Skin of body (tissue), 2 donors: Measurements from ENCODE around the gene GPR132. TPM values are rescaled to one million over a fixed set of nuclear protein-coding genes. Genes with fewer than 3 reads are reported as not detected.
A peak's percentile ranks its signal among the peaks of the same experiment; 100 is the strongest.
"Not testable (repeated sequence)": the region's sequence is repeated elsewhere in the genome, so short reads cannot be mapped to it uniquely, and the experiment has no call there.

Source experiments
- DNase-seq: peaks from one replicate; lab custom pipeline; 2025; lab: John Stamatoyannopoulos, UW
- total RNA-seq: library from RNA; depleted of rRNA; stranded (reverse); fragments of >200 nt; gene quantifications from one replicate; pipeline ENCODE4 v1.2.3, GENCODE V29; 2014

The GPR132 gene, protein sequence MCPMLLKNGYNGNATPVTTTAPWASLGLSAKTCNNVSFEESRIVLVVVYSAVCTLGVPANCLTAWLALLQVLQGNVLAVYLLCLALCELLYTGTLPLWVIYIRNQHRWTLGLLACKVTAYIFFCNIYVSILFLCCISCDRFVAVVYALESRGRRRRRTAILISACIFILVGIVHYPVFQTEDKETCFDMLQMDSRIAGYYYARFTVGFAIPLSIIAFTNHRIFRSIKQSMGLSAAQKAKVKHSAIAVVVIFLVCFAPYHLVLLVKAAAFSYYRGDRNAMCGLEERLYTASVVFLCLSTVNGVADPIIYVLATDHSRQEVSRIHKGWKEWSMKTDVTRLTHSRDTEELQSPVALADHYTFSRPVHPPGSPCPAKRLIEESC
- total RNA-seq, result 1.6 TPM

DNA sequence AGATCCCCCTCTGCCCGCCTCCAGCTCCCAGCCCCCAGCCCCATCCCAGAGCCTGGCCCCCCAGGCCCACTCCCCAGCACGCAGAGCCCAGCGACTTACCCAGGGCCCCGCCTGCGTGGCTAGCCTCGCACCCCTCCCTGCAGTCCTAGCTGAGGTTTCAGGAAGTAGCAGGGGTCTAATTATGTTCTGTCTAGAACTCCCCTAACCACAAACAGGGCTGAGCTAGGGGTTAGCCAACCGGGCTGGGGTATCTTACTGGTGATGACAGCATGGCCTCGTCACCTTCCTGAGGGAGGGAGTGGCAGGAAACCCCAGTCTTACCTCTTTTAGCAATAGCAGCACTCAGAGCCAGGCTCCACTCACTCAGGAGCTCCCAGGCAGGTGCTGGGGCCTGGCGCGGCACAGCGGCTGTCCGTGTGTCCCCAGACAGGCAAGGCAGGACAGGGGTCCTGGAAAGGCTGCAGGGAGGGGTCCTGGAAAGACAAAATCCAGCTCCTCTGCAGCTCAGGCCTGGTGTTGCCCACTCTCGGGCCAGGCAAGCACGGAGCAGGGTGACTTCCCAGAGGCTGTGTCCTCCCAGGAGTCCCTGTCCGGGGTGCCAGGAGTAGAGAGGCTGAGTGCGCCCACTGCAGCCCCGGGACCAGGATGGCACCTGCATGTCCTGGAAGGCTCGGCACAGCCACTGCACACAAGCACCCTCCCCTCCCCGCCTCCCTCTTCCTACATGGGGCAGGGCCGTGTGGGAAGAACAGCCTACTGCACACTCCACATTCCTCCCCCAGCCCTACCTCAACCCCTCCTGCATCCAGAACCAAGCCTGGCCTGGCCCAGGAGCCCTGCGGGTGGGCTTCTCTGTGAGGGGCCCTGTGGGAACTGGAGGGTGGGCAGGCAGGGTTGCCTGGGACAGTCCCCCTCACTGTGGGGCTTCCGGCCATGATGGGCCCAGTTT lies at the start of gene GPR132:
TSS of gene GPR132 (minus strand) at position 151 of the 949 bp plus-strand sequence. CDS start 10,010 bp downstream, outside the sequence.
- no peak for DNase-seq

DNA sequence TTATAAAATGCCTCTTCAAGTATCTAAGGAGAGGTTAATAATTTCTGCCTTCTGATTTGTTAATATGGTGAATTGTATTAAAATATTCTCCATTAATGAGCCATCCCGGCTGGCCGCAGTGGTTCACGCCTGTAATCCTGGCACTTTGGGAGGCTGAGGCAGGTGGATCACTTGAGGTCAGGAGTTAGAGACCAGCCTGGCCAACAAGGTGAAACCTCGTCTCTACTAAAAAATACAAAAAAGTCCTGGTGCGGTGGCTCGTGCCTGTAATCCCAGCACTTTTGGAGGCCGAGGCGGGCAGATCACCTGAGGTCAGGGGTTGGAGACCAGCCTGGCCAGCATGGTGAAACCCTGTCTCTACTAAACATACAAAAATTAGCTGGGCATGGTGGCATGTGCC lies 44.0 kb upstream of the GPR132 start:
- not testable (repeated sequence) for DNase-seq

DNA sequence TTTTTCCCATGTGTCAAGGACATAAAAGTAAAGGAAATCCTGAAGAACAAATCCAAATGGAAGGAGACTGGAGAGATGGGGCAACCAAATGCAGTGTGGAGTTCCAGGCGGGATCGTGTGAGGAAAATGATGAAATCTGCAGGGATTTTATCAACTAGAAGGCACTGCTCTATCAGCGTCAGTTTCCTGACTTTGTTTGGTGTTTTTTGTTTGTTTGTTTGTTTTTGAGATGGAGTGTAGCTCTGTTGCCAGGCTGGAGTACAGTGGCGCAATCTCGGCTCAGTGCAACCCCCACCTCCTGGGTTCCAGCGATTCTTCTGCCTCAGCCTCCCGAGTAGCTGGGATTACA lies 43.3 kb upstream of the GPR132 start:
- no peak for DNase-seq

DNA sequence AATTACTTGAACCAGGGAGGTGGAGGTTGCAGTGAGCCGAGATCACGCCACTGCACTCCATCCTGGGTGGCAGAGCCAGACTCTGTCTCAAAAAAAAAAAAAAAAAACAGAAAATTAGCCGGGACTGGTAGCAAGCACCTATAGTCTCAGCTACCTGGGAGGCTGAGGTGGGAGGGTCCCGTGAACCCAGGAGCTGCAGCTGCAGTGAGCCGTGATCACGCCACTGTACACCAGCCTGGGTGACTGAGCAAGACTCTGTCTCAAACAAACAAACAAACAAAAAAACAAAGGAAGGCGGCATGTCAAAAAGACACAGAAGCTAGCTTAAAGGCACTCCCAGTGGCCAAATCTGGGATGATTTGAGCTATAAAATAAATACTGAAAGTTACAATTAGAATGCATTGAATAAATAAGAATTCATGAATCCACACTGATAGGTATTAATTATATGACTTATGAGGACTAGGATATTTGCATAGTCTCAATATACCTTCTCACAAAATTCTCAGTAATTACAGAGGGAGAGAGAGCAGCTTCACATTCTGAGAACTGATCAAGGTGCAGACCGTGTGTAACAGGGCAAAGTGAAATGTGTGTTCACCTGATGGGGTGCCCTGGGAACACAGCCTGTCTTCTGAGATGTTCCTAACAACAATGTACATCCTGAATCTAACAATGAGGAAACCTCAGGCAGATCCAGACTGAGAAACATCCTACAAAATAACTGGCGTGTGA lies 42.7 kb upstream of the GPR132 start:
- DNase-seq, result no peak

DNA sequence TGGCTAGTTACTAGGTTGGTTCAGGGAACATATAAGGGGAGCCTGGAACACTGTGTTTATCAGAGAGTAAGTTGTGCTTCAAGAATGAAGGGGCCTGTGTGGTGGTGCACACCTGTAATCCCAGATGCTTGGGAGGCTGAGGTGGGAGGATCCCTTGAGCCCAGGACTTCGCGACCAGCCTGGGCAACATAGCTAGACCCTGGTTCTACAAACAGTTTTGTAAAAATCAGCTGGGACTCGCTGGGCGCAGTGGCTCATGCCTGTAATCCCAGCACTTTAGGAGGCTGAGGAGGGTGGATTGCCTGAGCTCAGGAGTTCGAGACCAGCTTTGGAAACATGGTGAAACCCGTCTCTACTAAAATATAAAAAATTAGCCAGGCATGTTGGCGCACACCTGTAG lies 42.1 kb upstream of the GPR132 start:
- DNase-seq, result no peak

DNA sequence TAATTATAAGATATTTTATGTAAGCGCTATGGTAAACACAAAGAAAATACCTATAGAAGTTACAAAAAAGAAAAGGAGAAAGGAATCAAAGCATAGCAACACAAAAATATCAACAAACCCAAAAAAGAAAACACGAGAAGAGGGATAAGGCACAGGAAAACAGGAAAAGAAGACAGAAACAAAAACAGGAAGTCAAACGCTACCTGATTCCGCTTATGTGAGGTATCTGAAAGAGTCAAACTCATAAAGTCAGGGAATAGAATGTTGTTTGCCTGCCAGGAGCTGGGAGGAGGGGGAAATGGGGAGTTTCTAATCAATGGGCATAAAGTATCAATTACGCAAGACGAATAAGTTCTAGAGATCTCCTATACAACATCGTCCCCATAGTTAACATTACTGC lies 39.9 kb upstream of the GPR132 start:
- no peak for DNase-seq

DNA sequence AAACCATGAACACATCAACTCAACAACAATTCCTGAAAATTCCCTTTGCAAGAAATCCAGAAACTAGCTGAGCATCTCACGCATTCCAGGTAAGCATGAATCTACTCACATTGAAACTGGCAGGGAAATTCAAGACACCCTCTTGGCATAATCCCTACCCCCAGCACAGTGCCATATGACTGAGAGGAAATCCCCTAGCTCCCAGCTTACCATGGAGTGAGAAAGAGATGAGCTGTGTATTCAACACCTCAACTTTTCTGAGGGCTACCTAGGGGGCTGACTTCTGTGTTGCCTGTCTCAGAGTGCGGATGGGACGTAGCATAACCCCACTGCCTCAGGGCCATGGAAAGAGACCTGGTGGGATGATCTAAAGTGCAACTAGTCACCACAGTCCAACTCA lies 37.7 kb upstream of the GPR132 start:
- DNase-seq, result no peak

DNA sequence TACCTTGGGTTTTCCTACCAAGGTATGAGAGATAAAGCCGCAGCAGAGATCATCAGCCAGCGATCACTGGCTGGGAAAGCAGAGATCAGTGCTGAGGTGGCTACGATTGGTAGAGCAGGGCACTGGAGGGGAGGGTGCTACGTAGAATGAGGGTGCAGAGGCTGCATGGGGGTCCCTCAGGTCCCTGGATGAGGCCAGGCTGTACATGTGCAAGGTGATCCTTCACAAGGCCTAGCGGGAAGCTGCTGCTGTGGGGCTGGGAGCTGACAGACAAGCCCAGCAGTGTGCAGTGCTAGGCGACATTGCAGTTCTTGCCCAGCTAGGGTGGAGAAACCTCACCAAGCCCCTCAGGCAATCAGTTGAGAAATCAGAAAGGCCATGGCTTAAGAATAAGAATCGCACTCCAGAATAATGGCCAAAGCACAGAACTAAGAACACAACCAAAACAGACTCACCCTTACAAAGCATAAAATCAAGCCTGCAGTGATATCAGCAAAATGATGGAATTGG lies 37.2 kb upstream of the GPR132 start:
- no peak for DNase-seq

DNA sequence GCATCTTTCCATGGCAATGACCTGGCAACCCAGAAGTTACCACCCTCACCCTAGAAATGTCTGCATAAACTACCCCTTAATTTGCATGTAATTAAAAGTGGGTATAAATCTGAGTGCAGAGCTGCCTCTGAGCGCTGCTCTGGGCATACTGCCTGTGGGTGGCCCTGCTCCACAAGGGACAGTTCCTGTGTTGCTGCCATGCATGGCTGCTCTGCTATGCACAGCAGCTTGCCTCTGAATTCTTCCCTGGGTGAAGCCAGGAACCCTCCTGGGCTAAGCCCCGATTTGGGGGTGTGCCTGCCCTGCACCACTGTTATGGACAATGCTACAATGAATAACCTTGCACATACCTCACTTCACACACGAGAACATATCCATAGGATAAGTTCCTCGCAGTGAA lies 35.7 kb upstream of the GPR132 start:
- DNase-seq, result no peak

DNA sequence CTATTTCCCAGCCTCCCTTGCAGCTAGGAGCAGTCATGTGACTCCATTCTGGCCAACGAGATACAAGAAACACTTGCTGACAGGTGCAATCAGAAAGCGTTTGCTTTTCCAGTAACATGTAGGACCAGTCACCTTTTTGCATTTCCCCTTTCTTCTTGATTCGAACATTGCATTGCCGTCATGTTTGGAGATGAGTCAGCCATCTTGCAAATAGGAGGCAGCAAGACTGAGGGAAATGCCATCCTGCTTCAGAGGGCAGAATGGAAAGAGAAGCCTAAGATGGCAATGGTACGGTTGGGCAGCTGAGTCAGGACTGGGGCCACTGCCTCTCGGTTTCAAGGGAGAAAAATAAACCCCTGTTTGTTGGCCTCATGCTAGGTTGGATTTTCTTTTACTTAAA lies 34.5 kb upstream of the GPR132 start:
- DNase-seq, result no peak

DNA sequence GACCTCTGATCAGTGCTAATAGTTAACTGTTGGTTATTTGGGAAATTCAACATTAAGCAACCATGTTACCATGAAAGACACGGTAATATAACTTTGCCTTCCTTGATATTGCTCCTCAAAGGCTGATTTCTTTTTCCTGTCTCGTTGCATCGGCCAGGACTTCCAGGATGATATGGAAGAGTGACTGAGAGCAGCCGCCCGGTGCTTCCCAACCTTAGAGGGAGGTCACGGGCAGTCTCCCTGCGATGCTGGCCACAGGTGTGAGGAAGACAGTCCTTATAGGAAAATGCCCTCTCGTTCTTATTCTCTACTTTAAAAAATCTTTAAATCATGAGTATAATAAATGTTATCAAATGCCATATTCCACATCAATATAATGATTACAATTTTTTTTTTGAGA lies 33.1 kb upstream of the GPR132 start:
- no peak for DNase-seq

DNA sequence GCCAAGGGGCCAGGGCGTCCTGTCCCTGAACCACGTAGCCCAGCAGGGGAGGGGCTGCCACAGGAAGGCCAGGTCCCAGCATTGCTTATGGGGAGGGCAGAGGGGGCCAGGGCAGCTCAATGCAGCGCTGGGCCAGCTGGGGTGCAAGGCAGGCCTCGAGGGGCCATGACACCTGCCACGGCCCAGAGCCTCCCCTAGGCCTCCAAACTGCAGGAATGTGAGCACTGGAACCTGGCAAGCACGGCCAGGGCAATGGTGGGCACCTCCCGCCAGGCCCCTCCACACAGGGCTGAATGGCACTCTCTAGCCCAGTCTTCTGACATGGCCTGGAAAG lies 32.5 kb upstream of the GPR132 start:
- DNase-seq, result no peak

DNA sequence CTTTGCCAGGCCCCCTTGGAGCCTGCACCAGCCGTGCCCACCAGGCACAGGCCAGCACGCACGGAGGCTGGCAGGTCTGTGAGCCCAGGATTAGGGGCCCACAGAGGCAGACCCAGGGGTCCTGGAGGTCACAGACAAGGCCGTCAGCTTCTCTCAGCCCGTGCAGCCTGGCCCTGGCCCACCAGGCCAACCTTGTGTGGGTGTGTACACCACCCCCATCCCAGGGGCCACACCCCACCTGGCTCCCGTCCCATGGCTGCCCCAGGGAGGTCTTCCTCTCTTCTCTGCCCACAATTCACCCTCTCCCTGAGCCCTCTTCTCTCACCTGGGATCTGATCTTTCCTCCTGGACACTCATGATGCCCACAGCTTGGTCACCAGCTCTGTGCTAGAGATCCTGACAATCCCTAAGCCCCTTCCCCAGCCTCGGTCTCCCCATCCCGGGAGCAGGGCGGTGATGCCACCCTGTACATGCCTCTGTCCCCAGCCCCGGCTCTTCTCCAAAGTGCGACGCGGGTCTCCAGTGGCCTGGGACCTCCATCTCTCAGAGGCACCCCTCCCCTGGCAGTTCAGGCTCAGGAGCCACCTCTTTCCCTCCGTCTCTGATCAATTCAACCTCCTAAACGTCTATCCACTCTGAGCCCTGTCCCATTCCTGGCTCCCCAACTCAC lies 31.1 kb upstream of the GPR132 start:
- DNase-seq, result no peak

DNA sequence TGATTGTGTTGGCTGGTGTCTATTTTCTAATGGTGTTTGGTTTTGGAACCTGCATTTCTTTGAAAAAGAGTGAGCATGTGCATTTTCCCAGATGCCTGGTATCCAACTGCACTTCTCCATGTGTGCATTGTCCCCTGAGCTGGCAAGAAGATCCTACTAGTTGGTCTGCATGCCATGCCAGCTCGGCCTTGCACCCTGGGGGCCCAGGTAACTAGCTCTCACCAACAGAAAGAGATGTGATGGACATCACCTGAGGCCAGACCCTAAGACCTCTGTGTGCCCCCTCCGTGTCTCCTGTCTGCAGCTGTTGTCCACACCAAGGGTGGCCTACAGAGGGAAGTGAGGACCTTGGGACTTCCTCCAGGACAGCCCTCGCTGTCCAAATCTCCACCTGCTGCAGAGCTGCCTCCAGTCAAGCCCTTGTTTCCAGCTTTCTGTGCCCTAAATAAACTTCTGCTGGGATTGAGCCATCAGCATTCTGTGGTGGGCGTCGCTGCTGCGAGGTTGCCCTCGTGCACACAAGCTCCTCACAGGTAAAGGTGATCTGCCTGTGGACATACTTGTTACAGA lies 30.1 kb upstream of the GPR132 start:
- DNase-seq, result no peak

DNA sequence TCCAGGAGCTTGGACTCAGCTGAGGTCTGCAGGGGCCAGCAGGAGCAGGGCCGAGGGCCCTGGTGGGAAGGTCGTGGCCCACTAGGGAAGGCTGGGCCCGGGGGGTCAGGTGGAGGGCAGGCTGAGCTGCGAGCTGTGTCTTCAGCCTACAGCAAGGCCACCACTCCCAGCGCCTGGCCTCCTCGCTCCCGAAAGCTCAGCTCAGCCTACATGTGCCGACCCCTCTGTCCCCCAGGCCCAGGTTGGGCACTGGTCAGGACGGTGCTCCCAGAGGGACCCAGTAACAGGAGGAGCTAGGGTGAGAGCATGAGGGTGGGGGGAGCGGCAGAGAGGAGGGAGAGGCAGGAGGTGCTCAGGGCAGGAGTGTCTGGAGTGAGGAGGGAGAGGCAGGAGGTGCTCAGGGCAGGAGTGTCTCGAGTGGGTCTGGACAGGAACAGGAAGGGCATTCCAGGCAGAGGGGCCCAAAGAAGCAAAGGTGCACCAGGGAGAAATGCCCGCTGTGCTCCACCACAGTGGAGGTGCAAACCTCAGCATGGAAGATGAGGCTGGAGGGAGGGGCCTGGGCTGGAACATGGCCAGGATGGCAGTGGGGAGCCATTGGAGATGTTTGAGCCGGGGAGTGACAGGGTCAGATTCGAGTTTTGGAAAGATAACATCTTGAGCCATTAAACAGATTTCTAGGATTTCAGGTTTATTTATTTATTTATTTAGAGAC lies 29.1 kb upstream of the GPR132 start:
- no peak for DNase-seq

DNA sequence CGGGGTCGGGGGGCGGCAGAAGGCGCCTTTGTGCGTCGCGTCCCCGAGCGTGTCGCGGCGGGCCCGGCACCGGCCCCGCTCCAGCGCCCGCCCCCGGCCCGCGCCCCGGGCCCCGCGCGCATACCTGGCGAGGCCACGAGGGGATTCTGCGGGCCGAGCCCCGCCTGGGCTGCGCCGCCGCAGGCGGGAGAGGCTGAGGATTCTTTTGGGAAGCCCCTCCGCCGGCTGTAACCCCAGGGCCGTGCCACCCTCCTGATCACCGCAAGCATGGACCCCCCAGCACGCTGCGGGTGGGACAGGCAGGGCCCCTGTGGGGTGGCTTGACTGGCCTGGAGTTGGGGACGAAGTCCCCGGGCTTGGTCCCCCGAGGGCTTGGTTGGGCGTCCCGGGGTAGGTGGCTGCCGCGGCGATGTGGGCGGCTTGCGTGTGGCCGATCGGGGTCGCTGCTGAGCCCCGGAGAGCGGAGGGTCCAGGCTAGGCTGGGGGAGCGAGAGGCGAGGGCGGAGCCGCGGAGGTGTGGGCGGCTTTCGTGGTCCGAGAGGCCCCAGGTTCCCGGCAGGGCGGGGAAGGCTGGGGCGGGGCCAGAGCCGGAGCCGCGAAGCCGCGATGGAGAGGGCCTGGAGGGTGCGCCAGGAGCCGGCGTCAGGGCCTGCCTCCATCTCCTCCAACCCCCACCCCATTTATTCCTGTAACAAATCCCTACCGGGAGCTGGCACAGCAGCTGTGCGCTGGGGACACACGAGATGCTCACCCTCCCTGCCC lies 28.4 kb upstream of the GPR132 start:
- DNase-seq, result peak; percentile 43

DNA sequence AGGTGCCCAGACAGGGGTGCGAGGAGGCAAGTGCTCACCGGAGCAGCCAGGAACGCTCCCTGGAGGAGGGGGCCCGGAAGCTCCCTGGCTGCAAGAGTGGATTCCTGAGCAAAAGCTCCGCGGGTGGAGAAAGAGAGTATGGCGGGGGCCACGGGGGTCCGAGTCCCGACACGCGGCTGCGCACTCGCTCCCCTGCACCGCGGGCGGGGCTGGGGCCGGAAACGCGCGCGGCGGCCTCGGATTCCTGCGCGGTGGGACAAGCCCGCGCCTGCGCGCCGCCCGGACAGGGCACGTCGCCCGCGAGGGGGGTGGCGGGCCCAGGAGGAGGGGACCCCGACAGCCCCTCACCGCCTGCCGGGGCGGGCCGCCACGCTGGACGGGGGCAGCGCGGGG lies 27.8 kb upstream of the GPR132 start:
- DNase-seq, result peak; percentile 67

DNA sequence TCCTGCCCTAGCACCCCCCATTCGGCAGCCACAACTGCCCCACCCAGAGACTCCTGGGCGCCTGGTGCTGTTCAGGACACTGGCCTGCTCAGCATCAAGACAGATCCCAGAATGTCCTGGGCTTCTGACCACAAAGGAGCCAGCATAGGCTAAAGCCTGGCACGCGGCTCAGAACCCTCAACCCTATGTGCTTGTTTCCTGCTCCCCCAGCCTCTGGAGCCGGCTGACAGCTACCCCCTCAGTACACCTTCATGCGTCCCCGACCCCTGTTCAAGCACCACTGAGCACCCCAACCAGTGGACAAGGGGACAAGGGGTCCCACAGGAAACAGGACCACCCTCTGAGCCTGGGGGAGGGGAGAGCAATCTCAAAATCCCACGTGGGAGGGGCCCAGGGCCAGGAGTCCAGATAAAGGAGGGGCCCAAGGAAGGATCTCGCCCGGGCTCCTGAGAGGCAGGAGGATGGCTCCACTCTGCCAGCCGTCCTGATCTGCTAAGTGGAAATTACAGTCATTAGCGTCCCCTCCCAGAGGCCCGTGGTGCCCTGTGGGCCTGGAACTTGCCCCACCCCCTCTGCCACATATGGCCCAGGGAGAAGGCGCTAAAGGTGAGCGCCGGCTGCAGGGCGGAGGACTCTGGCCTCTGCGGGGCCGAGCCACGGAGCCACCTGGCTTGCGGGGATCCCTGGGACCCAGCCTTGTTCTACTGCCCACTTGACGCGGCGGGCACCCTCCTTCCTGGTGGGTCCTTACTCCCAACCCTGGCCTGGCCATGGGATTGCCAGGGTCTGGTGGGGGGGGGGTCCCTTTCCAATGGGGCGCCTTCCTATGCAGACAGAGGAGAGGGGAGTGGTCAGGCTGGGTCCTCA lies 27.2 kb upstream of the GPR132 start:
- DNase-seq, result no peak
